ENCODE measurements around the gene SPAG6. TPM values are rescaled to one million over a fixed set of nuclear protein-coding genes. Genes with fewer than 3 reads are reported as not detected.
"Not testable (repeated sequence)": the region's sequence is repeated elsewhere in the genome, so short reads cannot be mapped to it uniquely, and the experiment has no call there.

Gene SPAG6
- total RNA-seq, 1 donor from 2014 or later = not detected

GRCh38 chr10:22365233-22365632 is 19.9 kb downstream of the SPAG6 start:
- intact Hi-C loops (cut with DNase I) = no loop called here
- DNase-seq (ENCODE audit: low spot score) = no peak

- no peak for DNase-seq (ENCODE audit: low spot score)
Measured at GRCh38 chr10:22365644-22366434, 20.5 kb downstream of the SPAG6 start.

GRCh38 chr10:22366435-22366703 is 21.1 kb downstream of the SPAG6 start:
- no peak for DNase-seq (ENCODE audit: low spot score)
- intact Hi-C loops (cut with DNase I) = no loop called here

More at GRCh38 chr10:22365644-22366434, 20.5 kb downstream of the SPAG6 start:
- intact Hi-C loops (cut with DNase I) = no loop called here

GRCh38 chr10:22366771-22367170 is 21.5 kb downstream of the SPAG6 start:
- intact Hi-C loops (cut with DNase I) = no loop called here
- DNase-seq (ENCODE audit: low spot score) = no peak

DNA sequence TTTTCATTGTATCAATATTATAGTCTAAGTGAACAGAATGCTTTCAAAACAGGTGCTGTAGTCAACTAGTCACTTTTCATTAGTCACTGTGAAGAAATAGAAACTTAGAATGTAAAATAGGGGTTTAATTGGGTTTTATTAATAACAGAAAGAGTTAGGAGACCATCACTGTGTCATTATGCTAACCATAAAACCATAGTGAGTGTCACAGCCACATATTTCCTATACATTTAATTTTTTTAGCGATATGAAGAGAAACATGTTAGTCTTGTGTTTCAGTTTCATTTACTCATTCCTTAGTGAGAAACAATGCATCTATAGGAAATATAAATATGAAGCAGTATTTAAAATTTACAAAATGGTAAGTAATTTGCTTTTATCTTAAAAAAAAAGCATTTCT is 22.2 kb downstream of the SPAG6 start:
- intact Hi-C loops (cut with DNase I) = no loop called here
- DNase-seq (ENCODE audit: low spot score) = no peak

DNA sequence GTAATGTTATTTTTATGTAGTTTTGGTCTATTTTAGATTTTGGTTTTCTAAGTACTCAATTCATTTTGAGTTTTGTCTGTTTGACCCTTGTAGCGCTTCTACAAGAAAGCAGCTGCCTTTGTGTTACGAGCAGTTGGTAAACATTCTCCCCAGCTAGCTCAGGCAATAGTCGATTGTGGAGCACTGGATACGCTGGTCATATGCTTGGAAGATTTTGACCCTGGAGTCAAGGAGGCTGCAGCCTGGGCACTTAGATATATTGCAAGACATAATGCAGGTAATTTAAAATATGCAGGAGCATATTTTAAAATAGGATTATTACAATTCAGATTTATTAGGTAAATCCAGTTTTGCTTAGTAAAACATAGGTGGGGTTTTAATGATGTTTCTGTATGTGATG is 23.1 kb downstream of the SPAG6 start:
- intact Hi-C loops (cut with DNase I) = no loop called here
- DNase-seq (ENCODE audit: low spot score) = no peak

DNA sequence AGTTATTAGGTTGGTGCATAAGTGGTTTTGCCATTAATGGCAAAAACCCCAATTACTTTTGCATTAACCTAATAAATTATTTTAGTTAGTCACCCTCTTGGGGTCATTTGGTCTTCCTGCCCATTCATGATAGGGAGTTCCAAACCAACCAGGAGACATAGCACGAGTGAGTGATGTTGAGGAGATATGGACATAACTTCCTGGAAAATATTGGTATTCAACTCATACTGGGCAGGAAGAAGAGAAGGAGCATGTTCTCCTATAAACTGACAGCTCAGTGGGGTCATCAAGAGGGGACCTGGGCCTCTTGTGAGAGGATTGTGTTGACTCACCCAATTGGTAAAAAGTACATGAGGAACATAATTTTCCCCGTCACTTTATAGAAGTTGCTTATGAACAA is 23.7 kb downstream of the SPAG6 start:
- intact Hi-C loops (cut with DNase I) = no loop called here
- no peak for DNase-seq (ENCODE audit: low spot score)

GRCh38 chr10:22369434-22370072 is 24.3 kb downstream of the SPAG6 start:
- no peak for DNase-seq (ENCODE audit: low spot score)
- intact Hi-C loops (cut with DNase I) = no loop called here

DNA sequence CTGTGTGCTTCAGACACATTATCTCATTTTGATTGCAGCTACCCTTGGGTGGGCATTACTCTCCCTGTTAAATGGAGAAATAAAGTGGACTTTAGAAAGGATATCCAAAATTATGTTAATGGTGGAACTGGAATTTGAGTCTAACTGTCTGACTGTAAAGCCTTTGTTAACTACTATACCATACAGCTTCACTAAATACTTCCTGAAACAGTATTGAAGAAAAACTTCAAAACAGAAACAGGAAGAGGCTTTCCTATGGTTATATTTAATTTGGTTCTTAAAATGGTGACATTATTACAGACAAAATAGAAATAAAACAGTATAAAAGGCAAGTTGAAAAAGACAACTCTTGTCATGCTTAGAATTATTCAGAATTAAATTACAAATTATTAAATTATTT is 25.0 kb downstream of the SPAG6 start:
- no peak for DNase-seq (ENCODE audit: low spot score)
- intact Hi-C loops (cut with DNase I) = no loop called here

GRCh38 chr10:22372298-22372697 is 27.0 kb downstream of the SPAG6 start:
- no peak for DNase-seq (ENCODE audit: low spot score)
- intact Hi-C loops (cut with DNase I) = no loop called here

DNA sequence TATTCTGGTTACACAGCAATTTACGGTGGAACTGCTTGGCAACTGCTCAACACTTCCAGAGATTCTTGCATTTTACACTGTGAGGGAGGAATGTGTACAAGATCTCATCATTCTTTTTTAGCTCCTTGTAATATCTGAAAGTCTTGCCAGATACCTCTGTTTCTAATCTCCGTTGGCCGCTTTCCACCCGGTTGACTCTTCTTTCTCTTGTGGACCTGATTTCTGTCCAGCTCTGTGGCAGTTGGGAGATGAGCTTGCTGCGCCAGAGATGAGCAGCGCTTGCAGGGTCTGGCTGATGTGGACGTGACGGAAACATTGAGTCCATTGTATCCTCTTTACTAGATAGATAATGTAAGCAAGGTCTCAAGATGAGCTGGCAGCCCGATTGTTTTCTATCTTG is 27.6 kb downstream of the SPAG6 start:
- no peak for DNase-seq (ENCODE audit: low spot score)

GRCh38 chr10:22374489-22375126 is 29.3 kb downstream of the SPAG6 start:
- no peak for DNase-seq (ENCODE audit: low spot score)
- intact Hi-C loops (cut with DNase I) = no loop called here

More for the DNA sequence above, 27.6 kb downstream of the SPAG6 start:
- intact Hi-C loops (cut with DNase I) = no loop called here

- intact Hi-C loops (cut with DNase I) = no loop called here
- DNase-seq (ENCODE audit: low spot score) = no peak
Measured at GRCh38 chr10:22379059-22379458, 33.8 kb downstream of the SPAG6 start.

- no peak for DNase-seq (ENCODE audit: low spot score)
- intact Hi-C loops (cut with DNase I) = no loop called here
Measured at GRCh38 chr10:22381262-22381661, 36.0 kb downstream of the SPAG6 start.

GRCh38 chr10:22386503-22386902 is 41.2 kb downstream of the SPAG6 start:
- intact Hi-C loops (cut with DNase I) = no loop called here
- no peak for DNase-seq (ENCODE audit: low spot score)

DNA sequence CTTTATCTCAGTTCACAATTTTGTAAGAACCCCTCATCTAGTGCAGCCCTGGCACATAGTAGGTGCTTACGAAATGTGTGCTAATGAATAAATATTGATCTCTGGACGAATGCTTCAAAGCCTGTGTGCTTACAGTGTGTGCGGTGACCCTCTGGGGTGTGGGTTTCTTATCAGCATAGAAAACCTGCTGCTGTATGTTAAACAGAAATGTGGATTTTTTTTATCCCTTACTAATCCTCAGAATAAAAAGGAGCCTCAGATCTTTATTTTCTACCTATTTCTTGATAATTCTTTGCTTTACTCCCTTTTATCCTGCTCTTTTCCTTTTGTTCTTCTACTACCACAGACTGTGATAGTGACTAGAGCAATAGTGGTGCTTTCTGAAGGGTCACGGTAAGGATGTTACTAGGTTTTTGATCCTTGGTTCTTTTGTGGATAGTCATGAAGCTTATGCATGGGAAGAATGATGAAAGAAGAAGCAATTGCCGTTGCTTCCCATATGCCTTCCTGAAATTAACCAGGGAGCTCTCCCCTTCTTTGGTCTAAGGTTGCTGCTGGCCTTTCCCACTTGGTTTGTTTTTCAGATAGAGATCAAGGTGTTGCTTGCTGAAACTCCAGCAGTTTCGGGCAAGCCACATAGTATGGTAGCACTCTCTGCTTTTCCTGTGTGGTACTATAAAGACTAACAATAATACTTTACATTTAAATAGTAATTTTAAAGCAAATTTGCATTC is 44.7 kb downstream of the SPAG6 start:
- intact Hi-C loops (cut with DNase I) = no loop called here
- no peak for DNase-seq (ENCODE audit: low spot score)

DNA sequence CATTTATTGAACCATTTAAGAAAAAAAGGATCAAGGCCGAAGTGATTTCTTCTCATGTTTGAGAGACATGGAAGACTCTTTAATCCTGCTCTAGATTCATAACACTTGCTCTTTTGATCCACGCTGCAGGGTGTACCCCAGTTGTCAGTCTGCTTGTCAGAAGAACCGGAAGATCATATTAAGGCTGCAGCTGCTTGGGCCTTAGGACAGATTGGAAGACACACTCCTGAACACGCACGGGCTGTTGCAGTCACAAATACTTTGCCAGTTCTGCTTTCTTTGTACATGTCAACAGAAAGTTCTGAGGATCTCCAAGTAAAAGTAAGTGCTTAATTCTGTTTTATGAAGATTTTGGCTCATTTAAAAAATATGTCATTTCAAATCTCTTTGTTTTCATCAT is 46.3 kb downstream of the SPAG6 start:
- intact Hi-C loops (cut with DNase I) = no loop called here
- DNase-seq (ENCODE audit: low spot score) = no peak

- intact Hi-C loops (cut with DNase I); DNase-seq (ENCODE audit: low spot score): not testable (repeated sequence)
Measured at GRCh38 chr10:22396195-22396594, 50.9 kb downstream of the SPAG6 start.

- not testable (repeated sequence) for DNase-seq (ENCODE audit: low spot score)
Measured at GRCh38 chr10:22406916-22407315, 61.6 kb downstream of the SPAG6 start.

GRCh38 chr10:22410394-22410793 is 65.1 kb downstream of the SPAG6 start:
- intact Hi-C loops (cut with DNase I) = no loop called here
- no peak for DNase-seq (ENCODE audit: low spot score)

More at GRCh38 chr10:22406916-22407315, 61.6 kb downstream of the SPAG6 start:
- intact Hi-C loops (cut with DNase I) = not testable (repeated sequence)

Measured in cardiac septum (tissue), 1 donor.